Activated gamma-delta T cell treated with anti-CD3 and anti-CD28 coated beads, Interleukin-2, amount 50 U/mL, for 16 hours (primary cell): ENCODE measurements around the gene LTK.

Source experiments
- DNase-seq: peaks from one replicate; pipeline ENCODE4 v3.0.0-alpha.2; 2020; ENCODE audit warnings: low read depth

Gene LTK

DNA sequence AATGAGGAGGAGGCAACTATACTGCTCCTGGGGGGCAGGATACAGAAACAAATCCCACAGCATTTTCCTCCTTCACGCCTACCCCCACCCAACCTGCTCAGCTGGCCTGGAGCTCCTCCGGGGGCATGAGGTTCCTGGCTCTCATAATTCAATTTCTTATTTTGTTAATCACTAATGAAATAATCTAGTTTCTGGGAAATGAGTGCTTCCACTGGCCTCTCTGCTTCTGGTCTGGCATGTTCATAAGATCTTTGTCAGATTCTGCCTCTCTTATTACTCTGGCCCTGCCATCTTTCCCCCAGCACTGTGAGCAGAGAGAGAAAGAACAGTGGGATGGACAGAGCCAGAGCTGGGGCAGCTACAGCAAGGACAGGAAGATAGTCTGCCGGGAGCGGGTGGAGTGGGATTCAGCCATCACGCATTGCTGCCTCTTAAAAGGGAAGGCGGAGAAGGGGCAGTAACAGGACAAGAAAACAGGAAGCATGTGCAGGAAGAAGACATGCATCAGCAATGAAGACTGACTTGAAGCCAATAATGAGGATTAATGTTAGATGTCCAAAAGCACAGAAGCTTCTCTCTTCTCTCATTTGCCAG, 16.8 kb upstream of the LTK start:
- DNase-seq: no peak

DNA sequence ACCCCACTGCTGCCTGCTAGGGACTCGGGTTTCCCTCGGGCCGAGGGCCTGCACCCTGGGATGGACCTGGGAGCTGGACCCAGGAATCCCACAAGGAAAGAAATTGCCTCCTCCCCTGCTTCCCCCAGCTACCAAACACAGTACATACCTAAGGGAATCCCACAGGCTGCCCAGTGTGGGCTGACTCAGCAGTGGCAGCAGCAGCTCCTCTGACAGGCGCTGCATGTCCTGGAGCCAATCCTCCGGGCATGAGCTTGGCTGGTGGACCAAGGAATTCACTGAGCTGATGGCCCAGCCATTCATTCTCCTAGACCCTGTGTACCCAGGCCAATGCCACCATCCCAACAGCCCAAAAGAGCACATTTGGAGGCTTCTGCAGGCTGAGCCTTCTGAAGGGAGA, 9.5 kb upstream of the LTK start:
- DNase-seq: no peak

DNA sequence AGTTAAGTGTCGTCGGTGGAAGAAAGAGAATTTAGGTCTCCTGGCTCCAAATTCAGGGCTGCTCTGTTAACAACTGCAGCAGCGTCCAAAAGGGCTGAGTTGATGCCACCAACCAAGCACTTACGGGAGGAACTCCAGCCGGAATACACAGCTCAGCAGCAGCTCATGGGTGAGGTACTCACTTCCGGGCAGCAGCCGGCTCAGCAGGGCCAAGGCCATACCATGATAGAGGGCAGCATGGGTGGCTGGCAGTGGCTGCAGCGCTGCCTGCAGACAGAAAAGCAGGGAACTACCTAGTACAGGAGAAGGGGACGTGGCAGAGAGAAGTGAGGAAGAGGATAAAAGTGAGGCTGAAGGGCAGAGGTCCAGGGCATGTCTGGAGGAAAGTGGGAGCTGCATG, 8.0 kb upstream of the LTK start:
- DNase-seq: no peak

DNA sequence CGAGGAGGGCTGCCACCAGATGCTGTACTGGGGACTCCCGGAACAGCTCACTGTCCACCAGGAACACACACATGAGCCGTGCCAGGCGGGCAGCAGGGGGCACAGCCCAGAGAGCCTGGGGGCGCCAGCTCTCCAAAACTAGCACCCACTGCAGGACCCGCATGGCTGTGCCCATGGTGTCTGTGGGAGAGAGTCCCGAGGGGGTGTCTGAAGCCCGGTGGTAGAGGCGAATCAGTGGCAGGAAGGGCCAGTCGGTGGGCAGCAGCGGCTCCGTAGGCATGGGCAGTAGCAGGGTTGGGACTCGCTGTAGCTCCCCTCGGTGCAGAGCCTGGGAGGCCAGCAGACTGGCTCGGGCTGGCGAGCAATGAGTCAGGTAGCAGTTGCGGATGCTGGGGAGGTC, 7.0 kb upstream of the LTK start:
- DNase-seq: no peak

GRCh38 chr15:41517895-41518449, 4.3 kb upstream of the LTK start:
- DNase-seq: no peak

DNA sequence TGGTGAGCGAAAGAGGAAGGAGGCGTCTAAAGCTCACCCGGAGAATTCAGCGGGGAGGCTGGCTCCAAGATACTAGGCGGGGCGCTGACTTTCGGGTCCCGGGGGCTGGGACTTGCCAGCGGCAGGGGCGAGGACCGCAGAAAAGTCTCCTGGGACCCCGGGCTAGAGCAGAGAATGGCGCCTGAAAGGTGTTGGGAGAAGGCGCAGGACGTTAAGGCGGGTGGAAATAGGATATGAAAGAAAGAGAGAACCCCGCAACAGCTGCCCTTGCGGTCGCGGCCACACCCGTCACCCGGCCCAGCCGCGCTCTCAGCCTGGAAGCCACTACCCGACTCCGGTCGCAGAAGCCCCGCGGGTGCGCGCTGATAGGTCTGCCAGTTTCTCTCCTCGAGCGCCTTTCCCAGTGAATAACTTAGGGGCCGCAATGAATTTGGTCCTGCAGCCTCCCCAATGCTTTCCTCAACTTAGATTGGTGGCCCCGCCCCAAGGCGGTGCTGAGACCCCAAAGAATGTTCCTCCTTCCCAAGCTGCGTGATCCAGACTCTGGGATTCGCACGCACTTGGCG, 604 bp downstream of the LTK start:
- no peak for DNase-seq

DNA sequence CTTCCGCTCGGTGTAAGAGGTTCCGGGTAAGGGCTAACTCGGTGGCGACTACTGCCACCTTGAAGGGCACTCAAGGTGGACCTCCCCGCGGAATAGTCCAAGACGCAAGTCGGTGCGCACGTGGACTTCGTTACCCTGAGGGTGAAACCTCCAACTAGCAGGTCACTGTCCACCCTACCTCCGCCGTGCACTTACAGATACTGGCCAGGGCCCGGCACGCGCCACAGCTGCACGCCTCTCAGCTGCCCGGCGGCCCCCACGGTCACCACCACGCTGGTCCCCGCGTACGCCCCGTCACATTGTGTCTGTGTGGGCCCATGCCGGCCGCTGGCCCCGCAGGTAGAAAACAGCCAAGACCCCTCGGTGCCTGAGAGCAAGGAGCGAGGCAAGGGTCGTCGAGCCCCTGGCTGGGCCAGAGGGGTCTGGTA, 1.1 kb downstream of the LTK start:
- DNase-seq: no peak

- no peak for DNase-seq
Observed at GRCh38 chr15:41511899-41512369, 1.7 kb downstream of the LTK start.

- DNase-seq: no peak
Observed at GRCh38 chr15:41511331-41511898, 2.2 kb downstream of the LTK start.

DNA sequence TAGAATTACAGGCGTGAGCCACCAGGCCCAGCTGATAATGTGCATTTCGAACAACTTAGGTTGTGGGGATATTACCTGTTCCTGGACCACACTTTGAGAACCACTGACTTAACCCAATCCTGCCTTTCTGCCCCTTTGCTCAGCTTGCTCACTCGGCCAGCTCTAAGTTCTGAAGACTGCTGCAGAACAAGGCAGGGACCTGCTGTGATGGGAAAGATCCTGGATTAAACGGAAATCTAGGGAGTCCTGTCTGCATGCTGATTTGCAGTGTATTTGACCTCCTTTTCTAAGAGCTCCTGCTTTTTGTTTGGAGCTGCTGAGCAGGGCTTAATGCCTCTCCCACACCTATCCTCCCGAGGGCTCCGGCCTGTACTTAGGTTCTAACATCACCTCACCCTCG, 2.9 kb downstream of the LTK start:
- DNase-seq: no peak

- DNase-seq: no peak
Observed at GRCh38 chr15:41507820-41508290, 5.8 kb downstream of the LTK start.

DNA sequence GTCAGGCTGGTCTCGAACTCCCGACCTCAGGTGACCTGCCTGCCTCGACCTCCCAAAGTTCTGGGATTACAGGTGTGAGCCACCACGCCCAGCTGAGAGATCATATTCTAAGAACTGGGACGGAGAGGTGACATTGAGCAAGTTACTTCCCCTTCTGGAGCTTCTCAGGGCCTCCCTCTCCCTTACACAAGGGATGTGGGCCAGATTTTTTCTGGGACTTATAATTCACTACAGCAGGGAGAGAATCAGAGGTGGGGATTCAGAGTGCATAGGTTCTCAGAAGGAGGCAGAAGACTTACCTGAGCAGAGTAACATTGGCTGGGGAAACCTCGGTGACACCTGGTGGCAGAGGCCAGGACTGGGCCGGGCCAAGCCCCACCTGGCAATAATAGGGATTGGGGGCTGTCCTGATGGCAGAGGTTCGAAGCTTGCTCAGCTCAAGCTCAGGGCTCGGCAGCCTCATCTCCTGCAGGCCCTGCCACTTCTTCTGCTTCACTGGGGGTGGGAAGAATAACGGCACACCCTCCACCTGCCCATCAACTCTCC, 6.8 kb downstream of the LTK start:
- no peak for DNase-seq

DNA sequence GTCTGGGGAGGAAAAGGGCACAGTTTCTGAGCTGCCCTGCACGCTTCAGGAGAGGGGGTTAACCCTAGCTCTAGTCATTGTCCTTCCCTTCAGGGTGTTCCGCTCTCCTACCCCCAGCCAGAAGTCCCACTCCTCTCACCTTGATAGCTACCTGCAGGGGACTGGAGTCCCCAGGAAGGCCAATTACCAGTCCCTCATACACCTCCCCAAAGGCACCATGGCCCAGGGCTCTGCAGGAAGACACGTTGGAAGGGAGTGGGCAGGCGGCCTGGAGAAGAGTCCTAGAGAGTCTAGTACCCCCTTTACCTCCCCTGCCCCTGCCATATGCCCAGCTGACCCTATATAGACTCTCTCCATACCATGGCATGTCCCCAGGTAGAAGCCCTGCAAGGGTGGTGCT, 7.9 kb downstream of the LTK start:
- DNase-seq: no peak

DNA sequence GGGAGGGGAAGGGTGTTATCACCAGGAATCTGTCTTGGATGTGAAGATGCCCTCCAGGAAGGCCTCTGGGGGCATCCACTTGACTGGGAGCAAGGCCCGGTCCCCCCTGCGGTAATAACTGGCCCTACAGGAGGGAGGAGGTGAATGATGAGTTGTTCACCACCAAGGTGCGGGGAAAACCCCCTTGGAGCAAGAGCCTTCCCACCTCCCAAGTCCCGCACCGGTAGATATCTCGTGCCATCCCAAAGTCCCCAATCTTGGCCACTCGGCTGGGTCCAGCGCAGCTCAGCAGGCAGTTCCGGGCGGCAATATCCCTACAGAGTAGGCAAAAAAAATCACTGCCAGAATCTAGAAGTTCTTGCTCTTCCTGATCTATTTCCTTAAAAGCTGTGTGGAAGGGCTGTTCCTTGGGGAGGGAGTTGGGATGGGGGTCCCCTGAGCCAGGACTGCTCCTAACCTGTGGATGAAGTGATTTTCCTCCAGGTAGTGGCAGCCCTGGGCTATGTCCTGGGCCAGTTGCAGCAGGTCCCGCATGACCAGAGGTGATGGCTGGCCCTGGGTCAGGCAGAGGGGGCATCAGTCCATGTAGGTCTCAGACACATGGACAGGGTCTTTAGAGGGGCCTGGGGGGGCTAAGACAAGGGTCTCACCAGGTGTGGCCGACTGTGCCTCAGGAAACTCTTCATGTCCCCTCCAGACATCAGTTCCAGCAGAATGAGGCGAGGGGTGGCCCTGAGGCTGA, 8.7 kb downstream of the LTK start:
- DNase-seq: no peak

GRCh38 chr15:41503669-41504010, 10.0 kb downstream of the LTK start:
- DNase-seq: no peak

- DNase-seq: no peak
Observed at GRCh38 chr15:41502795-41503668, 10.6 kb downstream of the LTK start.

DNA sequence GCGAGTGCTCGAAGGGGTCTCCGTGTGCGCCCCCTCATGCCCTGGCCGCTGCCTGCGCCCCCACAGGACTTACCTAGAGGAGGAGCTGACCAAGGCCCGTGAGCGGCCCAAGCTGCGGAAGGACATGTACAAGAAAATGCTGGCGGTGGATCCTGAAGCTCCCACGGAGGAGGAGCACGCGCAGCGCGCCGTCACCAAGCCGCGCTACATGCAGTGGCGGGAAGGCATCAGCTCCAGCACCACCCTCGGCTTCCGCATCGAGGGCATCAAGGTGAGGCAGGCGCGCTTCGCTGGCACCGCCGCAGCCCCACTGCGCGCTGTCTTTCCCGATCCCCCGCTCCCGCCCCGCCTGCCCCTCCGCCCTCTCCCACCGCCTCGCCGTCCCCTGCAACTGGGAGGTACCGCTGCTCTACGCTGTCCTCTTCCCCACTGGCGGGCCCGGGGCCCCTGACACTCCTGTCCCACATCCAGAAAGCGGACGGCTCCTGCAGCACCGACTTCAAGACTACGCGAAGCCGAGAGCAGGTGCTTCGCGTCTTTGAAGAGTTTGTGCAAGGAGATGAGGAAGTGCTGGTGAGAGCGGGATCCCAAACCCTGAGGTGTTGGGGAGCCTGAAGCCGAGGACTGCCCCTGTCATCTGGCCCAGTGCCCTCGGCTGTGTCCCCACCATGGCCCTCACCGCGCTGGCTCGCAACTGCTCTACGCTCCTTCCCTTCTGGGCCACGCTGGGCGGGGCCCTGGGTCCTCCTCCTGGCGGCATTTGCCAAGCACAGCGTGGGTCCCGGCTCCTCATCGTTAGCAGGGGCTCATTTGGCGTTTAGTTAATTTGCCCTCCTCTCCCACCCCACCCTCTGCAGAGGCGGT, 11.5 kb downstream of the LTK start:
- DNase-seq: no peak

DNA sequence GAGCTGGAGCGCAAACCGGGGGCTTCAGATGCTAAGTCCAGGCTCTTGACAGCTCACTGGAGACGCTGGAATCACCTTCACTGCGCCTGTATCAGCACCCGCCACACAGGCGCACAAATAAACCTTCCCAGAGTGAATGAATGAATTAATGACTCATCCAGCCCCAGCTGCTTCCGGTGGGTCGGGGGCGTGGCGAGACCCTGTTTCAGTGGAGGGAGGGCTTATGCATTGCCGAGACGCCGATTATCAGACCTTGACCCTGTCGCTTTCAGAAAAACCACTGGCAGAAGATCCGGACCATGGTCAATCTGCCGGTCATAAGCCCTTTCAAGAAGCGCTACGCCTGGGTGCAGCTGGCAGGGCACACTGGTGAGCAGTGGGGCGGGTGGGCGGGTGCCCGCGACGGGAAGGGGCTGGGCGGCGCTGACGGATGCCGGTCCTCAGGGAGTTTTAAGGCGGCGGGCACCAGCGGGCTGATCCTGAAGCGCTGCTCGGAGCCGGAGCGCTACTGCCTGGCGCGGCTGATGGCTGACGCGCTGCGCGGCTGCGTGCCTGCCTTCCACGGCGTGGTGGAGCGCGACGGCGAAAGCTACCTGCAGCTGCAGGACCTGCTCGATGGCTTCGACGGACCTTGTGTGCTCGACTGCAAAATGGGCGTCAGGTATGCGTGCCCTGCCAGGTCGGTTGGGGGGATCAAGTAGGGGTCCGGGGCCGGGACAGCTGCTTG, 12.3 kb downstream of the LTK start:
- no peak for DNase-seq

DNA sequence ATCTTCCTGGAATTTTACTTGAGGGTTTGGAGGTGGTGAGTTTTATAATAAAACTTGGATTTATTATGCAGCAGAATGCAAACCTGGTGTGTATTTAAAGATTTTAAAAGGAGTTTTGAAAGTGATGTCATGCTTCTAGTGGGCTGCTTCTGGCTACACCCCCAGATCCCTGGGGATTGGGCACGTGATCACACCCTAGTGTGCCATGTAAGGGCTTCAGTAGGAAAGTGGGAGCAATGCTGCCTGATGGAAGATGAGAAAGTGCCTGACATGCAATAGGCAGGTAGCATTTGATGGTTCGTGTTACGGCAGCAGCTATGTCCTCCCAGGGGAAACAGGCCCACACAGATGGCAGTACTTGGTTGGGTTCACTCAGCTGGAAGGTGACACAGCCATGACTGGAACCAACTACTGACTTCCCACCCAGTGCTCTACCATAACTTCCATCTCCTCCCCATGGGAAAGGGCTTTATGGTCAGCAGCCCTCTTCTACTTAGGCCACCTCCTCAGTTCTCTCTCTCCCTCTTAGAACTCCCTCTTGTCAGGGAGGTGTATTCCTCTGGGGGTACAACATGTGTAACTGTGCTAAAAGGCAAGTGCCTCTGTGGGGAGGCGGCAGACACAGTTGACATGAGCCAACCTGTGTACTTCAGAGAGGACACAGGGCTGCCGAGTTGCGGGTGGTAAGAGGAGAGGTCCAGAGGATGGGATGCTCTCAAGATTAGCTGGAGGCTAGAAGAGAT, 14.3 kb downstream of the LTK start:
- DNase-seq: no peak
